Activated CD8-positive, alpha-beta T cell treated with anti-CD3 and anti-CD28 coated beads for 36 hours (primary cell): ENCODE data around the gene FOXN3. TPM values are rescaled to one million over a fixed set of nuclear protein-coding genes. Genes with fewer than 3 reads are reported as not detected.

Experiments used
- ATAC-seq: fragments of 200-7000 bp; cut with Tn5 transposase; one replicate; pipeline ENCODE4 v1.10.0; 2021; ENCODE audit warnings: mild to moderate bottlenecking, moderate library complexity
- CTCF ChIA-PET: fragments of 350-600 bp; sonication (Branson Sonifier 250); formaldehyde crosslinking; loops from one replicate; lab custom pipeline; 2021; ENCODE audit warnings: antibody characterized with exemption; lab: Charles Lee
- POLR2A ChIA-PET: fragments of 350-600 bp; sonication (Branson Sonifier 250); formaldehyde crosslinking; loops from one replicate; lab custom pipeline; 2021; ENCODE audit warnings: antibody characterized with exemption; lab: Charles Lee
- DNase-seq: peaks from one replicate; pipeline ENCODE4 v3.0.0-alpha.2; 2020
- H3K27ac Mint-ChIP-seq: one replicate; pipeline ENCODE4 v1.8.0; 2021; ENCODE audit warnings: mild to moderate bottlenecking, mixed read lengths
- H3K27me3 Mint-ChIP-seq: one replicate; pipeline ENCODE4 v1.8.0; 2021; ENCODE audit warnings: mixed read lengths
- H3K36me3 Mint-ChIP-seq: one replicate; pipeline ENCODE4 v1.8.0; 2021; ENCODE audit warnings: low read depth, mixed read lengths
- H3K4me1 Mint-ChIP-seq: one replicate; pipeline ENCODE4 v1.8.0; 2021; ENCODE audit warnings: low read depth, mixed read lengths
- H3K4me3 Mint-ChIP-seq: one replicate; pipeline ENCODE4 v1.8.0; 2021; ENCODE audit warnings: mild to moderate bottlenecking, moderate library complexity, mixed read lengths
- H3K9me3 Mint-ChIP-seq: one replicate; pipeline ENCODE4 v1.8.0; 2021; ENCODE audit warnings: mixed read lengths
- CTCF ChIP-seq: fragments of 200-600 bp; IDR thresholded peaks from one replicate; pipeline ENCODE4 v1.8.0; 2022; ENCODE audit warnings: antibody characterized with exemption, mild to moderate bottlenecking
- intact Hi-C: fragments of 100-400 bp; cut with micrococcal nuclease; formaldehyde crosslinking; loops from one replicate; pipeline ENCODE4 v1.10.0; 2022
- total RNA-seq, 2 experiments: library from RNA; stranded (reverse); gene quantifications; one replicate each; pipeline ENCODE4 v1.2.3, GENCODE V29; 2021

FOXN3 gene
- total RNA-seq, 2 experiments from 2014 or later = 83.4 to 85.0 TPM

- no peak overlapping the region for H3K27ac Mint-ChIP-seq
- TF ChIP-seq CTCF = no peak
- ATAC-seq = no peak
- DNase-seq = no peak
- POLR2A ChIA-PET = no interaction called here
- intact Hi-C loops = no loop called here
- H3K4me1 Mint-ChIP-seq = peaks cover 58% of the 10 kb centered on the region
- H3K9me3 Mint-ChIP-seq = peaks cover 4% of the 10 kb centered on the region
- no peaks in the 10 kb centered on the region for H3K27me3 Mint-ChIP-seq
- no peak overlapping the region for H3K4me3 Mint-ChIP-seq
- CTCF ChIA-PET = interaction anchor here (0.7 kb wide), 1 partner anchor 217 kb away, joined by 3 read pairs; no protein-coding TSS in a partner anchor
- H3K36me3 Mint-ChIP-seq = peaks cover 42% of the 10 kb centered on the region
Observed at GRCh38 chr14:89237921-89238529, 179.0 kb downstream of the FOXN3 start.

GRCh38 chr14:89236851-89237250, 180.2 kb downstream of the FOXN3 start:
- H3K9me3 Mint-ChIP-seq = peaks cover 4% of the 10 kb centered on the region
- POLR2A ChIA-PET = no interaction called here
- TF ChIP-seq CTCF = no peak
- H3K4me1 Mint-ChIP-seq = peaks cover 53% of the 10 kb centered on the region
- H3K27ac Mint-ChIP-seq = no peak overlapping the region
- H3K27me3 Mint-ChIP-seq = no peaks in the 10 kb centered on the region
- ATAC-seq = no peak
- intact Hi-C loops = no loop called here
- H3K36me3 Mint-ChIP-seq = peaks cover 42% of the 10 kb centered on the region
- no peak for DNase-seq
- H3K4me3 Mint-ChIP-seq = no peak overlapping the region
- CTCF ChIA-PET = no interaction called here

GRCh38 chr14:89233184-89233583, 183.8 kb downstream of the FOXN3 start:
- Mint-ChIP-seq H3K27me3 (no peaks in the 10 kb centered on the region), H3K9me3 (peaks cover 4% of the 10 kb centered on the region), H3K27ac (no peak overlapping the region), H3K36me3 (peaks cover 33% of the 10 kb centered on the region), H3K4me3 (no peak overlapping the region), H3K4me1 (peaks cover 48% of the 10 kb centered on the region)
- CTCF ChIA-PET = no interaction called here
- intact Hi-C loops = no loop called here
- POLR2A ChIA-PET = interaction anchor here (0.8 kb wide), 1 partner anchor 9 kb away, joined by 3 read pairs; no protein-coding TSS in a partner anchor
- TF ChIP-seq CTCF = no peak
- ATAC-seq = no peak
- no peak for DNase-seq

- CTCF ChIA-PET = no interaction called here
- H3K4me3 Mint-ChIP-seq = no peak overlapping the region
- peaks cover 28% of the 10 kb centered on the region for H3K36me3 Mint-ChIP-seq
- ATAC-seq (no peak), DNase-seq (no peak)
- peaks cover 4% of the 10 kb centered on the region for H3K9me3 Mint-ChIP-seq
- H3K4me1 Mint-ChIP-seq = peaks cover 52% of the 10 kb centered on the region
- H3K27me3 Mint-ChIP-seq = no peaks in the 10 kb centered on the region
- intact Hi-C loops = no loop called here
- POLR2A ChIA-PET = no interaction called here
- no peak for TF ChIP-seq CTCF
- H3K27ac Mint-ChIP-seq = no peak overlapping the region
Observed at GRCh38 chr14:89232265-89233070, 184.6 kb downstream of the FOXN3 start.
